GM12878 (cell line): ENCODE results near the gene EPHA4. TPM values are rescaled to one million over a fixed set of nuclear protein-coding genes. Genes with fewer than 3 reads are reported as not detected.

ENCODE experiments used
- ATAC-seq: fragments of 200-7000 bp; cut with Tn5 transposase; 3 replicates; pipeline ENCODE4 v1.9.1; 2020; ENCODE audit warnings: mild to moderate bottlenecking, moderate library complexity
- BruUV-seq: library from RNA; stranded (reverse); fragments of 400-500 nt; replicated peaks from 2 replicates; lab custom pipeline; 2021; lab: Mats Ljungman, UMichigan
- CTCF ChIA-PET: fragments of 300-600 bp; sonication (Branson Sonifier 250); formaldehyde crosslinking; extraction: SDS; loops from one replicate; lab custom pipeline; 2021; ENCODE audit warnings: inconsistent platforms; lab: Yijun Ruan, JAX
- POLR2A ChIA-PET: fragments of 350-600 bp; formaldehyde crosslinking; extraction: SDS; loops from one replicate; lab custom pipeline; 2021; ENCODE audit warnings: inconsistent platforms; lab: Charles Lee
- RAD21 ChIA-PET: fragments of 300-600 bp; sonication (Branson Sonifier 250); formaldehyde crosslinking; loops from one replicate; lab custom pipeline; 2023; ENCODE audit warnings: antibody characterized with exemption; ENCODE audit not compliant: unreplicated experiment; lab: Charles Lee
- SMC1A ChIA-PET: fragments of 300-600 bp; sonication (Branson Sonifier 250); formaldehyde crosslinking; loops from one replicate; lab custom pipeline; 2023; ENCODE audit not compliant: unreplicated experiment, uncharacterized antibody; lab: Charles Lee
- DNase-seq: peaks from one replicate; pipeline ENCODE4 v3.0.0-alpha.2; 2011; ENCODE audit warnings: low read depth, low spot score
- FAIRE-seq: peaks from 3 replicates; lab custom pipeline; 2011; peaks lifted over from hg19 to GRCh38; lab: Jason Lieb, UNC
- H2AFZ ChIP-seq: 2 replicates; pipeline ENCODE4 v1.6.0; 2011; ENCODE audit warnings: low read depth, low read length, control low read depth; ENCODE audit not compliant: control insufficient read depth
- H3K27ac ChIP-seq: 2 replicates; pipeline ENCODE4 v1.5.1; 2011; ENCODE audit warnings: control low read depth; ENCODE audit not compliant: control insufficient read depth, insufficient read depth
- H3K27me3 ChIP-seq, 2 experiments: replicated peaks in 1 of 2; 2 replicates each; pipeline versions ENCODE4 v1.6.0 to v1.6.1; 2011; ENCODE audit warnings: low read length in 1 of 2; ENCODE audit not compliant: control insufficient read depth in 2 of 2, insufficient read depth in 2 of 2
- H3K36me3 ChIP-seq, 2 experiments: 2 replicates each; pipeline ENCODE4 v1.5.1; 2011; ENCODE audit warnings: low read length in 1 of 2; ENCODE audit not compliant: control insufficient read depth in 2 of 2, insufficient read depth in 2 of 2
- H3K4me1 ChIP-seq: 2 replicates; pipeline ENCODE4 v1.6.1; 2011; ENCODE audit warnings: mild to moderate bottlenecking, low read length, moderate library complexity, mixed read lengths; ENCODE audit not compliant: control insufficient read depth, insufficient read depth
- H3K4me2 ChIP-seq: 2 replicates; pipeline ENCODE4 v1.6.0; 2011; ENCODE audit warnings: control low read depth; ENCODE audit not compliant: control insufficient read depth, insufficient read depth
- H3K4me3 ChIP-seq: fragments of 200-600 bp; sonication (generic); 2 replicates; pipeline ENCODE4 v1.5.1; 2016
- H3K79me2 ChIP-seq: 2 replicates; pipeline ENCODE4 v1.6.0; 2011; ENCODE audit warnings: low read length; ENCODE audit not compliant: control insufficient read depth, insufficient read depth
- H3K9ac ChIP-seq: 2 replicates; pipeline ENCODE4 v1.8.0; 2011; ENCODE audit warnings: low read length, control low read depth, mixed read lengths; ENCODE audit not compliant: control insufficient read depth, insufficient read depth
- H3K9me3 ChIP-seq: replicated peaks from 3 replicates; pipeline ENCODE4 v1.5.1; 2011; ENCODE audit warnings: mild to moderate bottlenecking, low read length; ENCODE audit not compliant: control insufficient read depth, insufficient read depth
- H4K20me1 ChIP-seq: 2 replicates; pipeline ENCODE4 v1.6.0; 2011; ENCODE audit not compliant: control insufficient read depth, insufficient read depth
- HDAC6 ChIP-seq: fragments of 200-600 bp; sonication (generic); IDR thresholded peaks from one replicate; pipeline ENCODE4 v1.8.0; 2017; ENCODE audit warnings: antibody characterized with exemption; ENCODE audit not compliant: unreplicated experiment
- RELA ChIP-seq: fragments of 450-650 bp; IDR thresholded peaks from 2 replicates; pipeline ENCODE4 v1.8.0; 2014; ENCODE audit warnings: borderline replicate concordance; ENCODE audit not compliant: partially characterized antibody
- RFX5 ChIP-seq: IDR thresholded peaks from 2 replicates; pipeline ENCODE4 v1.6.1; 2011; ENCODE audit warnings: low read depth, low read length, improper control_type of control experiment
- TARDBP ChIP-seq: IDR thresholded peaks from 2 replicates; pipeline ENCODE4 v1.6.1; 2016; ENCODE audit warnings: borderline replicate concordance
- WGBS: methylation state at CpG from one replicate; pipeline ENCODE4 v1.1.6; 2016; ENCODE audit warnings: low lambda C conversion rate; ENCODE audit not compliant: insufficient replicate concordance, insufficient coverage; ENCODE audit errors: missing lambda C conversion rate; 5-methylcytosine and 5-hydroxymethylcytosine counted together
- in situ Hi-C: fragments of 300-500 bp; cut with MboI; formaldehyde crosslinking; loops from 9 replicates; pipeline ENCODE4 v1.14.3; 2018; ENCODE audit warnings: mixed read lengths
- intact Hi-C: fragments of 100-400 bp; cut with micrococcal nuclease; formaldehyde crosslinking; loops from one replicate; pipeline ENCODE4 v1.14.2; 2022; ENCODE audit not compliant: unreplicated experiment
- polyA plus RNA-seq, 11 experiments: library from polyadenylated mRNA; depleted of rRNA in 4 of 11; unstranded in 6 of 11; stranded (reverse) in 5 of 11; fragments of >200 nt; fragmentation: Nextera tagmentation in 4 of 11; fragmentation: Illumina TruSeq in 1 of 11; extraction: Ambion mirVana in 4 of 11; extraction: Trizol in 1 of 11; gene quantifications; 1 replicate in 1 of 11; 2 replicates in 10 of 11; pipeline versions ENCODE4 v1.2.1 to v1.2.3, GENCODE V29; 2011 to 2016; ENCODE audit warnings: inconsistent platforms in 2 of 11, missing spikeins in 2 of 11, low read depth in 1 of 11
- total RNA-seq, 4 experiments: library from RNA; depleted of rRNA in 3 of 4; stranded (reverse); fragments of >200 nt in 3 of 4; fragmentation: Illumina TruSeq in 1 of 4; extraction: Trizol in 1 of 4; gene quantifications; 2 replicates each; pipeline versions ENCODE4 v1.2.1 to v1.2.3, GENCODE V29; 2013 to 2021
- TF ChIP-seq, protein P1 (sequence below): IDR thresholded peaks from 2 replicates; pipeline ENCODE4 v1.6.1; 2011; ENCODE audit warnings: mild to moderate bottlenecking, low read depth, low read length, moderate library complexity; ENCODE audit not compliant: insufficient replicate concordance
- TF ChIP-seq, protein P2 (sequence below): IDR thresholded peaks from 2 replicates; pipeline ENCODE4 v1.6.1; 2011; ENCODE audit warnings: borderline replicate concordance, low read depth, mild to moderate bottlenecking, moderate library complexity, low read length; ENCODE audit not compliant: insufficient read depth, poor library complexity, severe bottlenecking
- TF ChIP-seq, protein P3 (sequence below): IDR thresholded peaks from 2 replicates; pipeline ENCODE4 v1.6.1; 2012; ENCODE audit warnings: mild to moderate bottlenecking, low read depth, low read length

Gene EPHA4
- total and polyA plus RNA-seq, 10 of the 15 experiments (the other 5 are each of a cell fraction or from before 2014, with no cell fraction given): 0.06 to 1.5 (median 0.33) TPM; not detected in 1

DNA sequence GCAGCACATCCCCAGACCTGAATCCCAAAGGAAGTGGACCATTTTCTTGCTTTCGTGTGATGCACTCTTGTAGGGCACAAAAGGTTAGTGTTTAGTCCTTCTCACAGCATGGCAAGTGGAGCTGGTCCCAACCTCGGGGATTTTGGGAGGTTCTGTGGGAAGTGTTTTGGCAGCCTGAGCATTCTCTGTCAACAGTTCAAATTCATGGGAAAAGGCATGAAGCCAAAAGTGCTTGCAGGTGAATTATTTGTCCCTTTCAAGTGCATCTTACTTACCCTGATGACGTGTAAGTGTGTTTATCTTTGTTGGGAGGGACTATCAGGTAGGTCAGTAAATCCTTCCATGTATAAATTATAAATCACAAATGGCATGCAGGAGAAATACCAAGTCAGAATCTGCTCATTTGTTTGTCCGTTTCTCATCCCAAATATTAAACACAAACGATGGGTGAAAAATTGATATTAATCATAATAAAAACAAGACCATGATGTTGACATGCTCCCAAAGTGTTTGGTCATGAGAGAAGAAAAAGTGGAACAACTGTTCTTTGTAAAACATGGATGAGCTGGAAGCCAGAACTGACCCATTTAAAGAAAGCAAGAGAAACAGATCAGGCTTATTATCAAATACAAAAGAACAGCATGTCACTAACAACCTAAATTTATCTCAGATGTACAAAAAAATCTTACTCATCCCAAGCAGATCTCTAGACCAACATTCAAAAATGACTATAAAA, 57.6 kb downstream of the EPHA4 start (continued):
- TF ChIP-seq, protein P1, sequence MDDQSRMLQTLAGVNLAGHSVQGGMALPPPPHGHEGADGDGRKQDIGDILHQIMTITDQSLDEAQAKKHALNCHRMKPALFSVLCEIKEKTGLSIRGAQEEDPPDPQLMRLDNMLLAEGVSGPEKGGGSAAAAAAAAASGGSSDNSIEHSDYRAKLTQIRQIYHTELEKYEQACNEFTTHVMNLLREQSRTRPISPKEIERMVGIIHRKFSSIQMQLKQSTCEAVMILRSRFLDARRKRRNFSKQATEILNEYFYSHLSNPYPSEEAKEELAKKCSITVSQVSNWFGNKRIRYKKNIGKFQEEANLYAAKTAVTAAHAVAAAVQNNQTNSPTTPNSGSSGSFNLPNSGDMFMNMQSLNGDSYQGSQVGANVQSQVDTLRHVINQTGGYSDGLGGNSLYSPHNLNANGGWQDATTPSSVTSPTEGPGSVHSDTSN: no peak
- no peak for TF ChIP-seq RFX5
- no peak for TF ChIP-seq HDAC6

DNA sequence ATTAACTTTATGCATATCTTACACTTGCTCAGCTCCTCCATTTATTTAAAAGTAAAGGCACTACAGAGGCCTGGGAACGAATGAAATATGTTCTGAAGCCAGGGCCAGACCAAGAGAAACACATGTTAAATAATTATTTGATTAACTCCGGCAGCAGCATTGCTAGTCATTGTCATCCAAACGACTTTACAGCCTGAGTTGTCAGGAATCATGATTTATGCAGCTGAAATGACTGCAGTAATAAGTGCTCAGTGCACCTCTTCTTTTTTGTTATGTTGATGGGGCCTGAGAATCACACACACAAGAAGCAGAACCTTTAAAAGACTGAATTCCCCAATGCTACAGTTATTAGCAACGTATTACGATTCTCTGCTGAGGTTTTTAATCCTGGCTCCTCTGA, 58.9 kb downstream of the EPHA4 start:
- Histone ChIP-seq H3K4me3 (no peak overlapping the region), H3K9ac (no peak overlapping the region), H3K4me2 (no peak overlapping the region), H3K4me1 (peaks cover 10% of the 10 kb centered on the region), H3K27me3 (no peaks in the 10 kb centered on the region), H3K27ac (no peak overlapping the region), H2AFZ (no peak overlapping the region), H4K20me1 (no peaks in the 10 kb centered on the region), H3K79me2 (no peaks in the 10 kb centered on the region), H3K36me3 (no peaks in the 10 kb centered on the region), H3K9me3 (no peaks in the 10 kb centered on the region)
- SMC1A ChIA-PET: interaction anchor here (1.2 kb wide), 1 partner anchor 9 kb away, joined by 5 read pairs; no protein-coding TSS in a partner anchor
- FAIRE-seq: no peak
- no peak for DNase-seq
- in situ Hi-C loops (no loop called here), intact Hi-C loops (no loop called here)
- WGBS: 60% methylated on average over 5 of the region's 5 CpGs
- ATAC-seq: no peak
- POLR2A ChIA-PET: no interaction called here
- RAD21 ChIA-PET: no interaction called here
- BruUV-seq: no TSS peak
- CTCF ChIA-PET: no interaction called here
- no peak for TF ChIP-seq RFX5
- TF ChIP-seq, protein P2, sequence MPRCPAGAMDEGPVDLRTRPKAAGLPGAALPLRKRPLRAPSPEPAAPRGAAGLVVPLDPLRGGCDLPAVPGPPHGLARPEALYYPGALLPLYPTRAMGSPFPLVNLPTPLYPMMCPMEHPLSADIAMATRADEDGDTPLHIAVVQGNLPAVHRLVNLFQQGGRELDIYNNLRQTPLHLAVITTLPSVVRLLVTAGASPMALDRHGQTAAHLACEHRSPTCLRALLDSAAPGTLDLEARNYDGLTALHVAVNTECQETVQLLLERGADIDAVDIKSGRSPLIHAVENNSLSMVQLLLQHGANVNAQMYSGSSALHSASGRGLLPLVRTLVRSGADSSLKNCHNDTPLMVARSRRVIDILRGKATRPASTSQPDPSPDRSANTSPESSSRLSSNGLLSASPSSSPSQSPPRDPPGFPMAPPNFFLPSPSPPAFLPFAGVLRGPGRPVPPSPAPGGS: no peak
- no peak for TF ChIP-seq TARDBP
- TF ChIP-seq, protein P3, sequence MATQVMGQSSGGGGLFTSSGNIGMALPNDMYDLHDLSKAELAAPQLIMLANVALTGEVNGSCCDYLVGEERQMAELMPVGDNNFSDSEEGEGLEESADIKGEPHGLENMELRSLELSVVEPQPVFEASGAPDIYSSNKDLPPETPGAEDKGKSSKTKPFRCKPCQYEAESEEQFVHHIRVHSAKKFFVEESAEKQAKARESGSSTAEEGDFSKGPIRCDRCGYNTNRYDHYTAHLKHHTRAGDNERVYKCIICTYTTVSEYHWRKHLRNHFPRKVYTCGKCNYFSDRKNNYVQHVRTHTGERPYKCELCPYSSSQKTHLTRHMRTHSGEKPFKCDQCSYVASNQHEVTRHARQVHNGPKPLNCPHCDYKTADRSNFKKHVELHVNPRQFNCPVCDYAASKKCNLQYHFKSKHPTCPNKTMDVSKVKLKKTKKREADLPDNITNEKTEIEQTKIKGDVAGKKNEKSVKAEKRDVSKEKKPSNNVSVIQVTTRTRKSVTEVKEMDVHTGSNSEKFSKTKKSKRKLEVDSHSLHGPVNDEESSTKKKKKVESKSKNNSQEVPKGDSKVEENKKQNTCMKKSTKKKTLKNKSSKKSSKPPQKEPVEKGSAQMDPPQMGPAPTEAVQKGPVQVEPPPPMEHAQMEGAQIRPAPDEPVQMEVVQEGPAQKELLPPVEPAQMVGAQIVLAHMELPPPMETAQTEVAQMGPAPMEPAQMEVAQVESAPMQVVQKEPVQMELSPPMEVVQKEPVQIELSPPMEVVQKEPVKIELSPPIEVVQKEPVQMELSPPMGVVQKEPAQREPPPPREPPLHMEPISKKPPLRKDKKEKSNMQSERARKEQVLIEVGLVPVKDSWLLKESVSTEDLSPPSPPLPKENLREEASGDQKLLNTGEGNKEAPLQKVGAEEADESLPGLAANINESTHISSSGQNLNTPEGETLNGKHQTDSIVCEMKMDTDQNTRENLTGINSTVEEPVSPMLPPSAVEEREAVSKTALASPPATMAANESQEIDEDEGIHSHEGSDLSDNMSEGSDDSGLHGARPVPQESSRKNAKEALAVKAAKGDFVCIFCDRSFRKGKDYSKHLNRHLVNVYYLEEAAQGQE: no peak
- no peak for TF ChIP-seq RELA
